HepG2 (cell line): ENCODE measurements around the gene SAPCD2. TPM values are rescaled to one million over a fixed set of nuclear protein-coding genes. Genes with fewer than 3 reads are reported as not detected.

Experiments
- FOXJ3 ChIP-seq: sonication (generic); formaldehyde crosslinking; IDR thresholded peaks from 2 replicates; pipeline ENCODE4 v1.4.0; 2020; ENCODE audit warnings: missing genetic modification reagents, mild to moderate bottlenecking, borderline replicate concordance
- SMYD3 ChIP-seq: sonication (generic); formaldehyde crosslinking; IDR thresholded peaks from 2 replicates; pipeline ENCODE4 v1.8.1; 2023; ENCODE audit warnings: mild to moderate bottlenecking, missing genetic modification reagents
- TAF1 ChIP-seq: sonication (generic); formaldehyde crosslinking; IDR thresholded peaks from 2 replicates; pipeline ENCODE4 v1.4.0; 2020; ENCODE audit warnings: missing genetic modification reagents
- YEATS4 ChIP-seq: sonication (generic); formaldehyde crosslinking; IDR thresholded peaks from 2 replicates; pipeline ENCODE4 v1.4.0; 2020; ENCODE audit warnings: missing genetic modification reagents, borderline replicate concordance
- ZBTB1 ChIP-seq: sonication (generic); formaldehyde crosslinking; IDR thresholded peaks from 2 replicates; pipeline ENCODE4 v1.4.0; 2020; ENCODE audit warnings: missing genetic modification reagents, borderline replicate concordance
- ZFP62 ChIP-seq: sonication (generic); formaldehyde crosslinking; IDR thresholded peaks from 2 replicates; pipeline ENCODE4 v1.4.0; 2020; ENCODE audit warnings: missing genetic modification reagents
- ZNF205 ChIP-seq: IDR thresholded peaks from 2 replicates; pipeline ENCODE4 v1.6.1; 2018; ENCODE audit warnings: missing biosample characterization, missing genetic modification reagents
- ZNF33A ChIP-seq: sonication (generic); formaldehyde crosslinking; IDR thresholded peaks from 2 replicates; pipeline ENCODE4 v1.5.1; 2020; ENCODE audit warnings: missing genetic modification reagents, mild to moderate bottlenecking, moderate library complexity, borderline replicate concordance
- ZNF34 ChIP-seq: sonication (generic); formaldehyde crosslinking; IDR thresholded peaks from 2 replicates; pipeline ENCODE4 v1.4.0; 2020; ENCODE audit warnings: mild to moderate bottlenecking, missing genetic modification reagents, borderline replicate concordance
- ZNF777 ChIP-seq: sonication (generic); formaldehyde crosslinking; IDR thresholded peaks from 2 replicates; pipeline ENCODE4 v1.4.0; 2020; ENCODE audit warnings: missing genetic modification reagents
- ZNF792 ChIP-seq: IDR thresholded peaks from 2 replicates; pipeline ENCODE4 v1.6.1; 2016
- polyA plus RNA-seq, 8 experiments: library from polyadenylated mRNA; depleted of rRNA in 3 of 8; stranded (reverse) in 7 of 8; unstranded in 1 of 8; fragments of >200 nt; fragmentation: Illumina TruSeq in 4 of 8; extraction: Trizol in 4 of 8; gene quantifications; 2 replicates each; pipeline versions ENCODE4 v1.2.1 to v1.2.3, GENCODE V29; 2011 to 2016; ENCODE audit warnings: low read depth in 4 of 8, missing spikeins in 1 of 8, mixed read lengths in 1 of 8; ENCODE audit not compliant: insufficient read depth in 1 of 8
- total RNA-seq, 5 experiments: library from RNA; depleted of rRNA; stranded (reverse); fragments of >200 nt; fragmentation: Illumina TruSeq; extraction: Trizol; gene quantifications; 2 replicates each; pipeline ENCODE4 v1.2.3, GENCODE V29; 2016; ENCODE audit warnings: low read depth in 1 of 5
- TF ChIP-seq, protein P1 (sequence below): sonication (generic); formaldehyde crosslinking; IDR thresholded peaks from 2 replicates; pipeline ENCODE4 v1.8.0; 2022; ENCODE audit warnings: mild to moderate bottlenecking, missing genetic modification reagents, borderline replicate concordance
- TF ChIP-seq, protein P2 (sequence below): sonication (generic); formaldehyde crosslinking; IDR thresholded peaks from 2 replicates; pipeline ENCODE4 v1.5.1; 2020; ENCODE audit warnings: missing genetic modification reagents, mild to moderate bottlenecking, borderline replicate concordance
- TF ChIP-seq, protein P3 (sequence below): fragments of 450-650 bp; IDR thresholded peaks from 2 replicates; pipeline ENCODE4 v1.6.1; 2017
- TF ChIP-seq, protein P4 (sequence below): sonication (generic); formaldehyde crosslinking; IDR thresholded peaks from 2 replicates; pipeline ENCODE4 v1.9.0; 2021; ENCODE audit warnings: missing genetic modification reagents, borderline replicate concordance
- TF ChIP-seq, protein P5 (sequence below): sonication (generic); formaldehyde crosslinking; conservative IDR thresholded peaks from 2 replicates; pipeline ENCODE4 v1.8.0; 2022; ENCODE audit warnings: mild to moderate bottlenecking, moderate library complexity, missing genetic modification reagents
- TF ChIP-seq, protein P6 (sequence below): sonication (generic); formaldehyde crosslinking; IDR thresholded peaks from 2 replicates; pipeline ENCODE4 v1.4.0; 2020; ENCODE audit warnings: missing genetic modification reagents

Gene SAPCD2
- total and polyA plus RNA-seq, 2 of the 13 experiments (the other 11 are each of a cell fraction or from before 2014, with no cell fraction given), result 21.9 to 42.8 TPM

DNA sequence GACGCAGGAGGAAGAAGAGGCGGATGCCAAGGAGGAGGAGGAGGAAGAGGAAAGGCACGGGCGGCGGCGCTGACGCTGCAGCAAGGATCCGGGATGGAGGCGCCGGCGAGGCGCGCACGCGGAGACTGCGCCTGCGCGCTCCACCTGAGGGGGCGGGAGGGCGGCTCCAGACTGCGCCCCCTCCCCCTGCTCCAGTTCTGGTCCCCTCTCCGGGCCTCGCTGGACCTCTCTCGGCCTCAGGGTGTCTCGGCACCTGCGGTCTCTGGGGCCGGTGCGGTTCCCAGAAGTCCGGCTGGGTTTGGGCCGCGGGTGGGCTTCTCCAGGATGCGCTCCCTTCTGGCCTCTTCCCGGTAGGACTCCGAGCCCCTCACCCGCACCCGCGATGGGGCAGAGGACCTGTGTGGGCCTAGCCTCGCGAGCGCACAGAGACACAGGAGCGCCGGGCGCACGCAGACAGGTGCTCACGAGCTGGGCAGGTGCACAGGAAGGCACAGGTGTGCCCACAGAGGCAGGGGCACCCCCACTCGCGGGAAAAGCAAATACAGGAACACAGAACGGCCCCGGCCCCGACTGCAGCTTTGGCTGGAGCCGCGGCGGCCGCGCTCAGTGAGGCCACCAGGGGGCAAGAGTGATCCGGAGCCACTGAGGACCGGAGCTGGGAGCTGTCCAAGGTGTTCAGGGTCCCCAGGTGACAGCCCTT, 24.1 kb downstream of the SAPCD2 start, which contains the start of gene NPDC1 (continued):
- TF ChIP-seq, protein P1, sequence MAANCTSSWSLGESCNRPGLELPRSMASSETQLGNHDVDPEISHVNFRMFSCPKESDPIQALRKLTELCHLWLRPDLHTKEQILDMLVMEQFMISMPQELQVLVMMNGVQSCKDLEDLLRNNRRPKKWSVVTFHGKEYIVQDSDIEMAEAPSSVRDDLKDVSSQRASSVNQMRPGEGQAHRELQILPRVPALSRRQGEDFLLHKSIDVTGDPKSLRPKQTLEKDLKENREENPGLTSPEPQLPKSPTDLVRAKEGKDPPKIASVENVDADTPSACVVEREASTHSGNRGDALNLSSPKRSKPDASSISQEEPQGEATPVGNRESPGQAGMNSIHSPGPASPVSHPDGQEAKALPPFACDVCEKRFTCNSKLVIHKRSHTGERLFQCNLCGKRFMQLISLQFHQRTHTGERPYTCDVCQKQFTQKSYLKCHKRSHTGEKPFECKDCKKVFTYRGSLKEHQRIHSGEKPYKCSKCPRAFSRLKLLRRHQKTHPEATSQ (CRISPR knock-in tag), result peak; percentile 74; the same call in 1 of the 2 replicates
- TF ChIP-seq FOXJ3 (CRISPR knock-in tag) (0 out of 2 replicates have a peak, but pooled peaks have one; percentile 21), ZFP62 (CRISPR knock-in tag) (no peak), ZNF34 (CRISPR knock-in tag) (peak; percentile 94; the same call in 1 of the 2 replicates), ZNF777 (CRISPR knock-in tag) (peak; percentile 41; the same call in 1 of the 2 replicates), SMYD3 (0 out of 2 replicates have a peak, but pooled peaks have one; percentile 59), YEATS4 (CRISPR knock-in tag) (no peak; the same call in 1 of the 2 replicates), ZNF205 (peak; percentile 12; the same call in 1 of the 2 replicates), ZBTB1 (CRISPR knock-in tag) (peak; percentile 55; the same call in 1 of the 2 replicates), ZNF33A (CRISPR knock-in tag) (no peak), TAF1 (CRISPR knock-in tag) (0 out of 2 replicates have a peak, but pooled peaks have one; percentile 17), ZNF792 (peak; percentile 78)
- TF ChIP-seq, protein P2, sequence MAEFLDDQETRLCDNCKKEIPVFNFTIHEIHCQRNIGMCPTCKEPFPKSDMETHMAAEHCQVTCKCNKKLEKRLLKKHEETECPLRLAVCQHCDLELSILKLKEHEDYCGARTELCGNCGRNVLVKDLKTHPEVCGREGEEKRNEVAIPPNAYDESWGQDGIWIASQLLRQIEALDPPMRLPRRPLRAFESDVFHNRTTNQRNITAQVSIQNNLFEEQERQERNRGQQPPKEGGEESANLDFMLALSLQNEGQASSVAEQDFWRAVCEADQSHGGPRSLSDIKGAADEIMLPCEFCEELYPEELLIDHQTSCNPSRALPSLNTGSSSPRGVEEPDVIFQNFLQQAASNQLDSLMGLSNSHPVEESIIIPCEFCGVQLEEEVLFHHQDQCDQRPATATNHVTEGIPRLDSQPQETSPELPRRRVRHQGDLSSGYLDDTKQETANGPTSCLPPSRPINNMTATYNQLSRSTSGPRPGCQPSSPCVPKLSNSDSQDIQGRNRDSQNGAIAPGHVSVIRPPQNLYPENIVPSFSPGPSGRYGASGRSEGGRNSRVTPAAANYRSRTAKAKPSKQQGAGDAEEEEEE, result no peak
- TF ChIP-seq, protein P3, sequence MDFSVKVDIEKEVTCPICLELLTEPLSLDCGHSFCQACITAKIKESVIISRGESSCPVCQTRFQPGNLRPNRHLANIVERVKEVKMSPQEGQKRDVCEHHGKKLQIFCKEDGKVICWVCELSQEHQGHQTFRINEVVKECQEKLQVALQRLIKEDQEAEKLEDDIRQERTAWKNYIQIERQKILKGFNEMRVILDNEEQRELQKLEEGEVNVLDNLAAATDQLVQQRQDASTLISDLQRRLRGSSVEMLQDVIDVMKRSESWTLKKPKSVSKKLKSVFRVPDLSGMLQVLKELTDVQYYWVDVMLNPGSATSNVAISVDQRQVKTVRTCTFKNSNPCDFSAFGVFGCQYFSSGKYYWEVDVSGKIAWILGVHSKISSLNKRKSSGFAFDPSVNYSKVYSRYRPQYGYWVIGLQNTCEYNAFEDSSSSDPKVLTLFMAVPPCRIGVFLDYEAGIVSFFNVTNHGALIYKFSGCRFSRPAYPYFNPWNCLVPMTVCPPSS, result no peak
- TF ChIP-seq, protein P4, sequence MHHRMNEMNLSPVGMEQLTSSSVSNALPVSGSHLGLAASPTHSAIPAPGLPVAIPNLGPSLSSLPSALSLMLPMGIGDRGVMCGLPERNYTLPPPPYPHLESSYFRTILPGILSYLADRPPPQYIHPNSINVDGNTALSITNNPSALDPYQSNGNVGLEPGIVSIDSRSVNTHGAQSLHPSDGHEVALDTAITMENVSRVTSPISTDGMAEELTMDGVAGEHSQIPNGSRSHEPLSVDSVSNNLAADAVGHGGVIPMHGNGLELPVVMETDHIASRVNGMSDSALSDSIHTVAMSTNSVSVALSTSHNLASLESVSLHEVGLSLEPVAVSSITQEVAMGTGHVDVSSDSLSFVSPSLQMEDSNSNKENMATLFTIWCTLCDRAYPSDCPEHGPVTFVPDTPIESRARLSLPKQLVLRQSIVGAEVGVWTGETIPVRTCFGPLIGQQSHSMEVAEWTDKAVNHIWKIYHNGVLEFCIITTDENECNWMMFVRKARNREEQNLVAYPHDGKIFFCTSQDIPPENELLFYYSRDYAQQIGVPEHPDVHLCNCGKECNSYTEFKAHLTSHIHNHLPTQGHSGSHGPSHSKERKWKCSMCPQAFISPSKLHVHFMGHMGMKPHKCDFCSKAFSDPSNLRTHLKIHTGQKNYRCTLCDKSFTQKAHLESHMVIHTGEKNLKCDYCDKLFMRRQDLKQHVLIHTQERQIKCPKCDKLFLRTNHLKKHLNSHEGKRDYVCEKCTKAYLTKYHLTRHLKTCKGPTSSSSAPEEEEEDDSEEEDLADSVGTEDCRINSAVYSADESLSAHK, result peak; percentile 77; the same call in 1 of the 2 replicates
- TF ChIP-seq, protein P5, sequence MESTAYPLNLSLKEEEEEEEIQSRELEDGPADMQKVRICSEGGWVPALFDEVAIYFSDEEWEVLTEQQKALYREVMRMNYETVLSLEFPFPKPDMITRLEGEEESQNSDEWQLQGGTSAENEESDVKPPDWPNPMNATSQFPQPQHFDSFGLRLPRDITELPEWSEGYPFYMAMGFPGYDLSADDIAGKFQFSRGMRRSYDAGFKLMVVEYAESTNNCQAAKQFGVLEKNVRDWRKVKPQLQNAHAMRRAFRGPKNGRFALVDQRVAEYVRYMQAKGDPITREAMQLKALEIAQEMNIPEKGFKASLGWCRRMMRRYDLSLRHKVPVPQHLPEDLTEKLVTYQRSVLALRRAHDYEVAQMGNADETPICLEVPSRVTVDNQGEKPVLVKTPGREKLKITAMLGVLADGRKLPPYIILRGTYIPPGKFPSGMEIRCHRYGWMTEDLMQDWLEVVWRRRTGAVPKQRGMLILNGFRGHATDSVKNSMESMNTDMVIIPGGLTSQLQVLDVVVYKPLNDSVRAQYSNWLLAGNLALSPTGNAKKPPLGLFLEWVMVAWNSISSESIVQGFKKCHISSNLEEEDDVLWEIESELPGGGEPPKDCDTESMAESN, result peak; percentile 72; the same call in 1 of the 2 replicates
- TF ChIP-seq, protein P6, sequence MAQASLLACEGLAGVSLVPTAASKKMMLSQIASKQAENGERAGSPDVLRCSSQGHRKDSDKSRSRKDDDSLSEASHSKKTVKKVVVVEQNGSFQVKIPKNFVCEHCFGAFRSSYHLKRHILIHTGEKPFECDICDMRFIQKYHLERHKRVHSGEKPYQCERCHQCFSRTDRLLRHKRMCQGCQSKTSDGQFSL (CRISPR knock-in tag), result no peak; the same call in 1 of the 2 replicates
